GM12878 (cell line): Measurements from ENCODE around the gene POLN. TPM values are rescaled to one million over a fixed set of nuclear protein-coding genes. Genes with fewer than 3 reads are reported as not detected.

Experiments used
- ATAC-seq: fragments of 200-7000 bp; cut with Tn5 transposase; 3 replicates; pipeline ENCODE4 v1.9.1; 2020; ENCODE audit warnings: mild to moderate bottlenecking, moderate library complexity
- BruUV-seq: library from RNA; stranded (reverse); fragments of 400-500 nt; replicated peaks from 2 replicates; lab custom pipeline; 2021; lab: Mats Ljungman, UMichigan
- CTCF ChIA-PET: fragments of 300-600 bp; sonication (Branson Sonifier 250); formaldehyde crosslinking; extraction: SDS; loops from one replicate; lab custom pipeline; 2021; ENCODE audit warnings: inconsistent platforms; lab: Yijun Ruan, JAX
- POLR2A ChIA-PET: fragments of 350-600 bp; formaldehyde crosslinking; extraction: SDS; loops from one replicate; lab custom pipeline; 2021; ENCODE audit warnings: inconsistent platforms; lab: Charles Lee
- RAD21 ChIA-PET: fragments of 300-600 bp; sonication (Branson Sonifier 250); formaldehyde crosslinking; loops from one replicate; lab custom pipeline; 2023; ENCODE audit warnings: antibody characterized with exemption; ENCODE audit not compliant: unreplicated experiment; lab: Charles Lee
- SMC1A ChIA-PET: fragments of 300-600 bp; sonication (Branson Sonifier 250); formaldehyde crosslinking; loops from one replicate; lab custom pipeline; 2023; ENCODE audit not compliant: unreplicated experiment, uncharacterized antibody; lab: Charles Lee
- DNase-seq: peaks from one replicate; pipeline ENCODE4 v3.0.0-alpha.2; 2011; ENCODE audit warnings: low read depth, low spot score
- FAIRE-seq: peaks from 3 replicates; lab custom pipeline; 2011; peaks lifted over from hg19 to GRCh38; lab: Jason Lieb, UNC
- H2AFZ ChIP-seq: 2 replicates; pipeline ENCODE4 v1.6.0; 2011; ENCODE audit warnings: low read depth, low read length, control low read depth; ENCODE audit not compliant: control insufficient read depth
- H3K27ac ChIP-seq: 2 replicates; pipeline ENCODE4 v1.5.1; 2011; ENCODE audit warnings: control low read depth; ENCODE audit not compliant: control insufficient read depth, insufficient read depth
- H3K27me3 ChIP-seq, 2 experiments: replicated peaks in 1 of 2; 2 replicates each; pipeline versions ENCODE4 v1.6.0 to v1.6.1; 2011; ENCODE audit warnings: low read length in 1 of 2; ENCODE audit not compliant: control insufficient read depth in 2 of 2, insufficient read depth in 2 of 2
- H3K36me3 ChIP-seq, 2 experiments: 2 replicates each; pipeline ENCODE4 v1.5.1; 2011; ENCODE audit warnings: low read length in 1 of 2; ENCODE audit not compliant: control insufficient read depth in 2 of 2, insufficient read depth in 2 of 2
- H3K4me1 ChIP-seq: 2 replicates; pipeline ENCODE4 v1.6.1; 2011; ENCODE audit warnings: mild to moderate bottlenecking, low read length, moderate library complexity, mixed read lengths; ENCODE audit not compliant: control insufficient read depth, insufficient read depth
- H3K4me2 ChIP-seq: 2 replicates; pipeline ENCODE4 v1.6.0; 2011; ENCODE audit warnings: control low read depth; ENCODE audit not compliant: control insufficient read depth, insufficient read depth
- H3K4me3 ChIP-seq: fragments of 200-600 bp; sonication (generic); 2 replicates; pipeline ENCODE4 v1.5.1; 2016
- H3K79me2 ChIP-seq: 2 replicates; pipeline ENCODE4 v1.6.0; 2011; ENCODE audit warnings: low read length; ENCODE audit not compliant: control insufficient read depth, insufficient read depth
- H3K9ac ChIP-seq: 2 replicates; pipeline ENCODE4 v1.8.0; 2011; ENCODE audit warnings: low read length, control low read depth, mixed read lengths; ENCODE audit not compliant: control insufficient read depth, insufficient read depth
- H3K9me3 ChIP-seq: replicated peaks from 3 replicates; pipeline ENCODE4 v1.5.1; 2011; ENCODE audit warnings: mild to moderate bottlenecking, low read length; ENCODE audit not compliant: control insufficient read depth, insufficient read depth
- H4K20me1 ChIP-seq: 2 replicates; pipeline ENCODE4 v1.6.0; 2011; ENCODE audit not compliant: control insufficient read depth, insufficient read depth
- BCLAF1 ChIP-seq: fragments of 450-650 bp; IDR thresholded peaks from 2 replicates; pipeline ENCODE4 v1.6.1; 2017; ENCODE audit warnings: antibody characterized with exemption, mild to moderate bottlenecking, moderate library complexity
- BMI1 ChIP-seq: fragments of 450-650 bp; IDR thresholded peaks from 2 replicates; pipeline ENCODE4 v1.6.1; 2016; ENCODE audit warnings: mild to moderate bottlenecking, moderate library complexity, borderline replicate concordance
- BRCA1 ChIP-seq: IDR thresholded peaks from 2 replicates; pipeline ENCODE4 v1.6.1; 2011; ENCODE audit warnings: low read depth, low read length, improper control_type of control experiment
- CEBPB ChIP-seq, 2 experiments: fragments of 150-350 bp in 1 of 2; IDR thresholded peaks; 2 replicates each; pipeline ENCODE4 v1.6.1; 2012 to 2014; ENCODE audit warnings: low read depth in 2 of 2, low read length in 2 of 2, borderline replicate concordance in 1 of 2, inconsistent platforms in 1 of 2
- CHD2 ChIP-seq: IDR thresholded peaks from 2 replicates; pipeline ENCODE4 v1.6.1; 2011; ENCODE audit warnings: low read depth, low read length, improper control_type of control experiment, borderline replicate concordance
- ELK1 ChIP-seq: IDR thresholded peaks from 2 replicates; pipeline ENCODE4 v1.6.1; 2012; ENCODE audit warnings: low read depth, low read length, improper control_type of control experiment
- NFIC ChIP-seq: IDR thresholded peaks from 2 replicates; pipeline ENCODE4 v1.6.1; 2012; ENCODE audit warnings: low read depth, mild to moderate bottlenecking, inconsistent platforms, low read length, moderate library complexity
- RAD51 ChIP-seq: fragments of 450-650 bp; IDR thresholded peaks from 2 replicates; pipeline ENCODE4 v1.6.1; 2016; ENCODE audit warnings: moderate library complexity, mild to moderate bottlenecking, inconsistent platforms
- SREBF1 ChIP-seq: IDR thresholded peaks from 2 replicates; pipeline ENCODE4 v1.6.1; 2012; ENCODE audit warnings: mild to moderate bottlenecking, low read length
- STAT3 ChIP-seq: IDR thresholded peaks from 2 replicates; pipeline ENCODE4 v1.6.1; 2011; ENCODE audit warnings: low read depth, low read length, improper control_type of control experiment
- SUPT20H ChIP-seq: IDR thresholded peaks from 2 replicates; pipeline ENCODE4 v1.6.1; 2011; ENCODE audit warnings: low read depth, mild to moderate bottlenecking, low read length, moderate library complexity, borderline replicate concordance; ENCODE audit not compliant: control insufficient read depth
- YY1 ChIP-seq: IDR thresholded peaks from 2 replicates; pipeline ENCODE4 v1.6.1; 2011; ENCODE audit warnings: low read depth, mild to moderate bottlenecking, low read length
- ZNF217 ChIP-seq: fragments of 450-650 bp; IDR thresholded peaks from 2 replicates; pipeline ENCODE4 v1.6.1; 2017; ENCODE audit warnings: antibody characterized with exemption, mild to moderate bottlenecking
- ZSCAN29 ChIP-seq: fragments of 450-650 bp; IDR thresholded peaks from 2 replicates; pipeline ENCODE4 v1.6.1; 2017; ENCODE audit warnings: mild to moderate bottlenecking, moderate library complexity
- WGBS: methylation state at CpG from one replicate; pipeline ENCODE4 v1.1.6; 2016; ENCODE audit warnings: low lambda C conversion rate; ENCODE audit not compliant: insufficient replicate concordance, insufficient coverage; ENCODE audit errors: missing lambda C conversion rate; 5-methylcytosine and 5-hydroxymethylcytosine counted together
- in situ Hi-C: fragments of 300-500 bp; cut with MboI; formaldehyde crosslinking; loops from 9 replicates; pipeline ENCODE4 v1.14.3; 2018; ENCODE audit warnings: mixed read lengths
- intact Hi-C: fragments of 100-400 bp; cut with micrococcal nuclease; formaldehyde crosslinking; loops from one replicate; pipeline ENCODE4 v1.14.2; 2022; ENCODE audit not compliant: unreplicated experiment
- polyA plus RNA-seq, 11 experiments: library from polyadenylated mRNA; depleted of rRNA in 4 of 11; unstranded in 6 of 11; stranded (reverse) in 5 of 11; fragments of >200 nt; fragmentation: Nextera tagmentation in 4 of 11; fragmentation: Illumina TruSeq in 1 of 11; extraction: Ambion mirVana in 4 of 11; extraction: Trizol in 1 of 11; gene quantifications; 1 replicate in 1 of 11; 2 replicates in 10 of 11; pipeline versions ENCODE4 v1.2.1 to v1.2.3, GENCODE V29; 2011 to 2016; ENCODE audit warnings: inconsistent platforms in 2 of 11, missing spikeins in 2 of 11, low read depth in 1 of 11
- total RNA-seq, 4 experiments: library from RNA; depleted of rRNA in 3 of 4; stranded (reverse); fragments of >200 nt in 3 of 4; fragmentation: Illumina TruSeq in 1 of 4; extraction: Trizol in 1 of 4; gene quantifications; 2 replicates each; pipeline versions ENCODE4 v1.2.1 to v1.2.3, GENCODE V29; 2013 to 2021

POLN gene
- total and polyA plus RNA-seq, 10 of the 15 experiments (the other 5 are each of a cell fraction or from before 2014, with no cell fraction given), result 0.09 to 2.0 (median 0.95) TPM; not detected in 1

- ChIA-PET POLR2A (interaction anchor here (0.6 kb wide), 1 partner anchor 40 kb away, joined by 3 read pairs; no protein-coding TSS in a partner anchor), RAD21 (no interaction called here), SMC1A (interaction anchor here (0.7 kb wide), 1 partner anchor 1301 kb away, joined by 3 read pairs; no protein-coding TSS in a partner anchor), CTCF (no interaction called here)
- Histone ChIP-seq H3K27ac (no peak overlapping the region), H2AFZ (no peak overlapping the region), H3K27me3 (no peaks in the 10 kb centered on the region), H3K36me3 (no peaks in the 10 kb centered on the region), H3K9me3 (no peaks in the 10 kb centered on the region), H3K4me1 (no peaks in the 10 kb centered on the region), H4K20me1 (no peaks in the 10 kb centered on the region), H3K4me2 (no peak overlapping the region), H3K79me2 (no peaks in the 10 kb centered on the region), H3K4me3 (no peak overlapping the region), H3K9ac (no peak overlapping the region)
- no peak for ATAC-seq
- TF ChIP-seq RAD51, result no peak
- no peak for TF ChIP-seq BMI1
- intact Hi-C loops, result loop anchor here (5.0 to 10.0 kb wide), 2 partner anchors 175 to 257 kb away; partner anchors contain the start of gene NELFA
- no peak for DNase-seq
- WGBS, result 57% methylated on average over 7 of the region's 7 CpGs
- in situ Hi-C loops, result no loop called here
- no TSS peak for BruUV-seq
- FAIRE-seq, result no peak
Observed at GRCh38 chr4:2179717-2180116, 62.2 kb downstream of the POLN start.

GRCh38 chr4:2178986-2179385, 62.9 kb downstream of the POLN start:
- ATAC-seq (no peak), FAIRE-seq (no peak), DNase-seq (no peak)
- POLR2A ChIA-PET, result no interaction called here
- no peak overlapping the region for H3K9ac ChIP-seq
- no peak overlapping the region for H3K27ac ChIP-seq
- BruUV-seq, result no TSS peak
- no peak overlapping the region for H2AFZ ChIP-seq
- no peak overlapping the region for H3K4me2 ChIP-seq
- no peaks in the 10 kb centered on the region for H3K4me1 ChIP-seq
- no peaks in the 10 kb centered on the region for H3K27me3 ChIP-seq
- no peaks in the 10 kb centered on the region for H3K79me2 ChIP-seq
- in situ Hi-C loops, result no loop called here
- RAD21 ChIA-PET, result no interaction called here
- CTCF ChIA-PET, result no interaction called here
- H3K36me3 ChIP-seq, result no peaks in the 10 kb centered on the region
- no peak overlapping the region for H3K4me3 ChIP-seq
- WGBS, result 8% methylated on average over 1 of the region's 1 CpG
- intact Hi-C loops, result no loop called here
- H3K9me3 ChIP-seq, result no peaks in the 10 kb centered on the region
- H4K20me1 ChIP-seq, result no peaks in the 10 kb centered on the region
- SMC1A ChIA-PET, result interaction anchor here (0.7 kb wide), 1 partner anchor 1302 kb away, joined by 3 read pairs; no protein-coding TSS in a partner anchor
- TF ChIP-seq YY1 (no peak), CEBPB (IDR thresholded peaks at IDR 0.05; ENCODE audit: borderline replicate concordance in 1 of 2, low read depth in 2 of 2, low read length in 2 of 2) (no peak), BRCA1 (no peak), SUPT20H (no peak), SREBF1 (no peak), ELK1 (no peak), ZSCAN29 (no peak), CHD2 (no peak), BCLAF1 (no peak), ZNF217 (no peak), NFIC (no peak), STAT3 (no peak)
